Prostate gland (tissue), 2 donors: ENCODE data around the gene PDXP.

Source experiments
- CTCF ChIP-seq, 4 experiments: fragments of 200-600 bp in 2 of 4; fragments of 450-650 bp in 2 of 4; sonication (generic) in 2 of 4; IDR thresholded peaks; 1 replicate in 3 of 4; 2 replicates in 1 of 4; pipeline ENCODE4 v1.5.1; 2016 to 2019; ENCODE audit warnings: antibody characterized with exemption in 4 of 4, mild to moderate bottlenecking in 2 of 4, moderate library complexity in 2 of 4
- POLR2A ChIP-seq: fragments of 450-650 bp; IDR thresholded peaks from one replicate; pipeline ENCODE4 v1.6.1; 2016; ENCODE audit warnings: antibody characterized with exemption, mild to moderate bottlenecking
- POLR2AphosphoS5 ChIP-seq: sonication (generic); formaldehyde crosslinking; IDR thresholded peaks from one replicate; pipeline ENCODE4 v1.6.1; 2017; ENCODE audit warnings: antibody characterized with exemption

DNA sequence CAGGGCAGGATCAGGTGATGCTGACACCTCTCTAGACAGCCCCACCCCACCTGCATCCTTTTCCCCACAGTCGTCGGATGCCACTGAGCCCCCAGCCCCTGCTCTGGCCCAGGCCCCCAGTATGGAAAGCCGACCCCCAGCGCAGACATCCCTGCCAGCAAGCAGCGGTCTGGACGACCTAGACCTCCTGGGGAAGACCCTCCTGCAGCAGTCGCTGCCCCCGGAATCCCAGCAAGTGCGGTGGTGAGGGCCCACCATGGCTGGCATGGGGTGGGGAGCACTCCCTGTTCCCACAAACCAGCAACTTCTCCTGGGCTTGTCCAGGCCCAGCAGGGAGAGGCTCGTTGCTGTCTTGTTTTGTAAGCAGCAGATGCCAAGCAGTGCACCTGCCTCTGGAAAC, 28.6 kb upstream of the PDXP start:
- no peak for TF ChIP-seq CTCF (IDR thresholded peaks at IDR 0.05)
- no peak for TF ChIP-seq POLR2AphosphoS5
- no peak for TF ChIP-seq POLR2A
